Coronary artery (tissue), 2 donors: Measurements from ENCODE around the gene FLII.
A peak's percentile ranks its signal among the peaks of the same experiment; 100 is the strongest.

Source experiments
- DNase-seq: peaks from one replicate; pipeline ENCODE4 v3.0.0-alpha.2; 2017; ENCODE audit warnings: low spot score
- H3K27ac ChIP-seq, 2 donors: fragments of 200-600 bp; sonication (generic); one replicate each; pipeline ENCODE4 v1.5.1; 2016 to 2019
- H3K4me3 ChIP-seq: fragments of 200-600 bp; sonication (generic); 2 replicates; pipeline ENCODE4 v1.5.1; 2016; ENCODE audit warnings: mild to moderate bottlenecking, moderate library complexity
- CTCF ChIP-seq: fragments of 200-600 bp; sonication (generic); IDR thresholded peaks from one replicate; pipeline ENCODE4 v1.5.1; 2019; ENCODE audit warnings: antibody characterized with exemption

FLII gene

GRCh38 chr17:18260332-18261145, 2.0 kb upstream of the FLII start, which contains the start of gene MIEF2:
TSS of gene MIEF2 (plus strand) at chr17:18260662. CDS start at chr17:18262721, 2,059 bp downstream.
- H3K27ac ChIP-seq: peak within 1 kb of the TSS; percentile 96 to 97
- no peak for TF ChIP-seq CTCF
- peak; percentile 96 for DNase-seq
- peak within 1 kb of the TSS; percentile 90 for H3K4me3 ChIP-seq

GRCh38 chr17:18259621-18260331, 1.2 kb upstream of the FLII start:
- Histone ChIP-seq H3K4me3 (peak overlapping the region; percentile 90), H3K27ac (peak overlapping the region; percentile 47 to 96)
- no peak for DNase-seq
- no peak for TF ChIP-seq CTCF

- TF ChIP-seq CTCF: no peak
- H3K4me3 ChIP-seq: peak overlapping the region; percentile 100
- DNase-seq: peak; percentile 93
- peak overlapping the region; percentile 83 to 100 for H3K27ac ChIP-seq
Observed at GRCh38 chr17:18257982-18258355, 569 bp downstream of the FLII start.

- DNase-seq: peak; percentile 85
- no peak for TF ChIP-seq CTCF
- H3K27ac ChIP-seq: peak overlapping the region; percentile 83 to 100
- peak overlapping the region; percentile 100 for H3K4me3 ChIP-seq
Observed at GRCh38 chr17:18257268-18257981, 1.1 kb downstream of the FLII start.

GRCh38 chr17:18256776-18257175, 1.8 kb downstream of the FLII start:
- Histone ChIP-seq H3K4me3 (peak overlapping the region; percentile 100), H3K27ac (peak overlapping the region; percentile 83 to 100)
- no peak for TF ChIP-seq CTCF
- DNase-seq: no peak

GRCh38 chr17:18256351-18256750, 2.2 kb downstream of the FLII start:
- DNase-seq: no peak
- no peak for TF ChIP-seq CTCF
- Histone ChIP-seq H3K4me3 (peak overlapping the region; percentile 100), H3K27ac (peak overlapping the region in 1 of 2 donors; percentile 14)
